Brain pericyte (primary cell): Measurements from ENCODE around the gene TPCN1.
A peak's percentile ranks its signal among the peaks of the same experiment; 100 is the strongest.

Source experiments
- DNase-seq: peaks from one replicate; pipeline ENCODE4 v3.0.0-alpha.2; 2012; ENCODE audit warnings: low read depth, low spot score

TPCN1 gene

DNA sequence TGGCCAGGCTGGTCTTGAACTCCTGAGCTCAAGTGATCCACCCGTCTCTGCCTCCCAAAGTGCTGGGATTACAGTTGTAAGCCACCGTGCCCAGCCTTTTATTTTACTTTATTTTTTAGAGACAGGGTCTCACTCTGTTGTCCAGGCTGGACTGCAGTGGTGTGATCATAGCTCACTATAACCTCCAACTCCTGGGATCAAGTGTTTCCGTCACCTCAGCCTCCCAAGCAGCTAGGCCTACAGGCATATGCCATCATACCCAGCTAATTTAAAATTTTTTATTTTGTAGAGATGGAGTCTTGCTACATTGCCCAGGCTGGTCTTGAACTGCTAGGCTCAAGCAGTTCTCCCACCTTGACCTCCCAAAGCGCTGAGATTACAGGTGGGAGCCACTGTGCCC is 3.7 kb downstream of the TPCN1 start:
- DNase-seq = no peak

DNA sequence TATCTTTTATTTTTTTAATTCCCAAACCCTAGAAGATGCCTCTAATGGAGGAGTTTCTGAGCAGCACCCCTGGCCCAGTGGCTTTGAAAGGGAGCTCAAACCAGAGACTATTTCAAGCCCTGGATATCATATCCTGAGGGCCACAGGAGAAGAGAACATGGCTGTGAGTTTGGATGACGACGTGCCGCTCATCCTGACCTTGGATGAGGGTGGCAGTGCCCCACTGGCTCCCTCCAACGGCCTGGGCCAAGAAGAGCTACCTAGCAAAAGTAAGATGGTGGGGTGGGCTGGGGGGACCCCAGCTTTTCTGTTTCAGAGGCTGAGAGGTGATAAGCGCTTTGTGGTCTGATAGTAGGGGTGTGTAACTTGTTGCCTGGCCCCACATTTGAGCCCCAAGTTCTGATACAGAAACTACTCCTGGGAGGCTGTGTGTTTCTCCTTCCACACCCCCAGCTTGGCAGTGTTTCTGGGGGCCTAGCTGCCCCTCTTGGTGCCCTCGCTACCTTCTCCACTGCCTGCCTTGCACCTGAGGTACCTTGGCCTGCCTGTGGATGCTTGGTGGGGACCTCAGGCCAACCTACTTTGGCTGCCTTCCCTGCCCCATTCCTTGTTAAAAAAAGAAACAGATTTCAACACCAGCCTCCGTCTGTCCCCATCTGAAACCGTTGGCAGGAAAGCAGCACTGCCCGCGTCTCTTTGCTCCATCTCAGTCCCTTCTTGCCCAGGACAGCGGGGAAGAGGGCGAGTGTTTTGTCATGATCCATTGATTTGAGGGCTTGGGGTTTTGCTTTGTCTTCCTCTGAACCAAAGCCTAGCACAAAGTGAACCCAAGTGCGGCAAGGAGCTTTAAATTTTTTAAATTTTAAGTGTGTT is 5.7 kb downstream of the TPCN1 start:
- DNase-seq = no peak

DNA sequence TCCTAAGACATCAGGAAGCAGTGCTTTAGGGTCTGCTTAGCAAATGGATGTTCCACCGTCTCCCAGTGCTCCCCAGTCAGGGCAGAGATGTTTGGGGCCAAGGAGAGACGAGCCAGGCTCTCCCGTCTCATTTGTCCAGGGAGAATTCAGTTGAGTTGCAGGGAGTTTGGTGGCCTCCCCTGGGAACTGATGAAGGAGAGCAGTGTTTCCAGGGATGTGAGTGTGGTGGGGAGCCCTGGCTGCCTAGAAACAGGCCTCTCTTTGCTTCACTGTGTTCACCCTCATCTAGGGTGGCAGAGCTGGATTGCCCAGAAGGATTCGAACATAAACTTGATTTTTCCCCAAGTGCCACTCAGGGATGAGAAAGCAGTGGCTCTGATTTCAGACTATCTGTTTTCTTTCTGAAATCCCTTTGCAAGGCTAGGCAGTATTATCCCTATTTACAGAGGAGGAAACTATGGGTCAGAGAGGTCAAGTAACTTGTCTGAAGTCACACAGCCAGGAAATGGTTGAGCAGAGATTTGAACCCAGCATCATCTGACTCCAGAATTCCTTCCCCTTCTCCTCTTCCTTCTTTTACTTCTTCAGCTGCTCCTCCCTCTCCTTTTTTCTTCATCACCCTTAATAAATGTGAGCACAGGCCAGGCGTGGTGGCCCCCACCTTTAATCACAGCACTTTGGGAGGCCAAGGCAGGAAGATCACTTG is 6.6 kb downstream of the TPCN1 start:
- no peak for DNase-seq

- no peak for DNase-seq
Observed at GRCh38 chr12:113228394-113229028, 7.2 kb downstream of the TPCN1 start.

GRCh38 chr12:113230315-113231234 is 9.3 kb downstream of the TPCN1 start:
- DNase-seq = no peak

- no peak for DNase-seq
Observed at GRCh38 chr12:113231235-113232088, 10.2 kb downstream of the TPCN1 start.

GRCh38 chr12:113232089-113232839 is 11.0 kb downstream of the TPCN1 start:
- DNase-seq = no peak

DNA sequence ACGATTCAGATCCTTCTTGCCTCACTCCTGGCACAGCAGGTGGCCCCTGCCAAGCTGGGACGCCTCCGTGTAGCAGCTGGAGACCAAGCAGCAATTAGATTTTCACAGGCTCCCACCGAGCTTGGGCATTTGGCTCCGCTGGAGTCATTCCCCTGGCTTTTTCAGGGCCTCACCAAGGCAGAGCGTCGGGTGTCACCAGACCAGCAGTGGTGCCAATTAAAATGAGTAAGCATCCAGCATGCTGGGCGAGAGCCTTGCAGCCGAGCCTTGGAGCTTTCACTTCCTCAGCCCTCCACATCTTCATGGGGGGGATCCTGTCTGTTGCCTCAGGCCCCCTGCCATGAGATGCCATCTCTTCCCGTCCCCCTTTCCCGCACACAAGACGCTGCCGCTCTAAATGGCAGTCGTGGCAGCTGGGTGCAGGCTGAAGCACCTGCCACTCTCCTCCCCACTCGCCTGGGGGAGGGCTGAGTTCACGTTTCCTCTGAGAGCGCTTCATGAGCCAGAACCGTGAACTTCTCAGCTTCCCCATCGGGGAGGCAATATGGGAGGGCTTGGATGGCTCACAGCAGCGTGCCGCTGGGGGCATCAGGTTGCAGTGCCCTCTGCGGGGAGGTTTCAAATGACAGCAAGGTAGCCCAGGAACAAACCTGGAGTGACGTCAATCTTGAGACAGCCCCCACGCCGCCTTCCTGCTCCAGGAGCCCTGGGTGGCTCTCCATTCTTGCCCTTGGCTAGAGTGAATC is 11.7 kb downstream of the TPCN1 start:
- DNase-seq = peak; percentile 71

DNA sequence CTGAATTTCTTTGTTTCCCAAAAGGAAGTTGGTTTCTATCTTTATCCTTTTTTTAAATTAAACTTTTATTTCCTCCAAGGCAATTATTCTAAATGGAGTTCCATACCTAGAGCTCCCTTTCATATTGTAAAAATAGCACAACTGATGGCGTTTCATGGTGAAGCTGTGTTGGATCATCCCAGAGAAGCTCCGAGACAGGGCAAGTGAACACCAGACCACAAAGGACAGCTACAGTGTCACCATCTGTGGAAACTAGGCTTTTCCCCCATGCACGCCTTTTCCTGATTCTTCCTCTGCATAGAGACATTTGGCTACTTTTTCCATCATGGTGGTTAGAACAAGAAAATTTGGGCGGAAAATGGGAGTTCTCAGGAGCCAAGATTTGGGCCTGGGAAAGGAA is 12.7 kb downstream of the TPCN1 start:
- no peak for DNase-seq

- DNase-seq = no peak
Observed at GRCh38 chr12:113234483-113234882, 13.2 kb downstream of the TPCN1 start.

- no peak for DNase-seq
Observed at GRCh38 chr12:113235976-113236375, 14.7 kb downstream of the TPCN1 start.

GRCh38 chr12:113236539-113237399 is 15.5 kb downstream of the TPCN1 start:
- no peak for DNase-seq

DNA sequence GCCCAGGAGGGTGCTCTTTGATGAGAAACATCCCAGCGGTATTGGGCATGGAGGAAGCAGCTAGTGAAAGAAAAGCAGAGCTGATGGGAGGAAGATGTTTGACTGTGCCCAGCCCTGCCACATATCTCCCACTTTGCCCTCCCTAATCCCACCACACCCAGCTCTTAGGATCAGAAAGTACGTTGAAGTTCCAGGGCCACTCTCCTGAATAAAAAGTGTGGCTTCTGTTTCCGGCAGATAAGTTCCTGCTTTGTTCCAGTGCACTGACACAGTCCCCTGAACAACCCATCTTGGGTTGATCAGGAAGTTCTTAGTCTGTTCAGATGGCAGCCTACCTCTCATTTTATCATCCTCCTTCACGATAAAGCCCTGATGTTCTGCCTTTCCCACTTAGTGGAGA is 16.5 kb downstream of the TPCN1 start:
- no peak for DNase-seq

GRCh38 chr12:113238309-113238708 is 17.0 kb downstream of the TPCN1 start:
- no peak for DNase-seq

DNA sequence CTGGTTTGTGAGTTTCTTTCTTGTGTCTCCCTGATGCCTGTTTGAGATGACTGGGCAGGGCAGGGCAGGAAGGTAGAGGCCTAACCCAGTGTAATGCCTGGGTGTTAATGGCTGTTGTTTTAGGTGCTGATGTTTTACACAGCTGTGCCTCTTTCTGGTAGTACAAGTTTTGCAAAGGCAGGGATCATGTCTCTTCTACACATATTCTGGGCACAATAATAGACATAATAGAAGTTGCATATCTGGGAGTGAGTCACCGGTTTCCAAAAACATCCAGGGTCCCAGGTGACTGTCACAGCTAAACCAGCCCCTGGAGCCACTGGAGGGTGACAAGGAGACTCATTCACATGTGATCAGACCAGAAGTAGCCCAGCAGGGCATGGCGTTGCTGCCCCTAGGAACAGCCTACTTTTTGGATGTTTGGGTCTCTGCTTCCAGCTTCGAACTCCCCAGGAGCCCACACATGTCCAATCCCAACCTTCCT is 18.1 kb downstream of the TPCN1 start:
- DNase-seq = no peak

DNA sequence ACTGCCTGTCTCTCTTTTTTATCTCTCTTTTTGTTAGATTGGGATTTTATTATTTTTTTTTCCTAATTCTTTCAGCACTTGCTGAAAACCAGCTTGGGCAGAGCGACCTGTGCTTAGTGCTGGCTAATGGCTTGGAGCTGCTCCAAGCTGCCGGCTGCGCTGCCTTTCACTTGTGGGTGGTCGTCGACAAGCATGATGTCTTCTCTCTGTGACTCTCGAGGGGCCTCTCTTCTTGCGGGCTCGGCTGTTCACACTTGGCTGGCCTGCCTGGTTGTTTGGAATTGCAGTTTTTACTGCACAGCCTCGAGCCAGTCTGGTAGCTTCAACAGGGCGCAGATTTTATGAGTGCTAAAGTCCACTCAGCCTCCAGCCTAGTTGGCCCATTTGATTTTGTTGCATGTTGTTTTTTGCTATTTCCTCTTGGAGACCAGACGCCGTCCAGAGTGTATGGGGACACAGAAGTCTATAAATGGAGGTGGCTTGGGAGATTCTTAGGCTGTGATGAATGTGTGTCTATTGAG is 18.6 kb downstream of the TPCN1 start:
- DNase-seq = no peak

- DNase-seq = no peak
Observed at GRCh38 chr12:113240395-113240794, 19.1 kb downstream of the TPCN1 start.
